Suprapubic skin (tissue), 3 donors: ENCODE data around the gene UNC5B.

ENCODE experiments used
- CTCF ChIP-seq, 2 donors: fragments of 200-600 bp in 1 of 2; fragments of 450-650 bp in 1 of 2; sonication (generic) in 1 of 2; IDR thresholded peaks; one replicate each; pipeline ENCODE4 v1.5.1; 2016 to 2019; ENCODE audit warnings: antibody characterized with exemption in 2 of 2, mild to moderate bottlenecking in 1 of 2, moderate library complexity in 1 of 2
- POLR2A ChIP-seq, 2 donors: fragments of 450-650 bp; IDR thresholded peaks; one replicate each; pipeline ENCODE4 v1.6.1; 2017; ENCODE audit warnings: antibody characterized with exemption in 2 of 2, mild to moderate bottlenecking in 2 of 2, moderate library complexity in 2 of 2

GRCh38 chr10:71266918-71267442 lies 54.6 kb downstream of the UNC5B start:
- TF ChIP-seq CTCF (IDR thresholded peaks at IDR 0.05): no peak
- no peak for TF ChIP-seq POLR2A (IDR thresholded peaks at IDR 0.05)
